Endothelial cell (in vitro differentiated cells): ENCODE measurements around the gene KLC3. TPM values are rescaled to one million over a fixed set of nuclear protein-coding genes. Genes with fewer than 3 reads are reported as not detected.
A peak's percentile ranks its signal among the peaks of the same experiment; 100 is the strongest.

Experiments
- DNase-seq: peaks from one replicate; pipeline ENCODE4 v3.0.0; 2021; ENCODE audit warnings: low spot score
- H3K27ac Mint-ChIP-seq: one replicate; pipeline ENCODE4 v1.8.0; 2021; ENCODE audit warnings: mixed read lengths, inconsistent platforms; ENCODE audit not compliant: unreplicated experiment
- H3K27me3 Mint-ChIP-seq: one replicate; pipeline ENCODE4 v1.8.0; 2021; ENCODE audit warnings: mild to moderate bottlenecking, moderate library complexity, mixed read lengths, inconsistent platforms; ENCODE audit not compliant: unreplicated experiment
- H3K36me3 Mint-ChIP-seq: one replicate; pipeline ENCODE4 v1.8.0; 2021; ENCODE audit warnings: mild to moderate bottlenecking, low read depth, mixed read lengths, inconsistent platforms; ENCODE audit not compliant: unreplicated experiment
- H3K4me1 Mint-ChIP-seq: one replicate; pipeline ENCODE4 v1.8.0; 2021; ENCODE audit warnings: mild to moderate bottlenecking, mixed read lengths, inconsistent platforms; ENCODE audit not compliant: unreplicated experiment
- H3K4me3 Mint-ChIP-seq: one replicate; pipeline ENCODE4 v1.8.0; 2021; ENCODE audit warnings: mild to moderate bottlenecking, mixed read lengths, inconsistent platforms; ENCODE audit not compliant: unreplicated experiment
- H3K9me3 Mint-ChIP-seq: one replicate; pipeline ENCODE4 v1.8.0; 2021; ENCODE audit warnings: mixed read lengths, inconsistent platforms; ENCODE audit not compliant: unreplicated experiment
- CTCF ChIP-seq: fragments of 200-600 bp; sonication (generic); IDR thresholded peaks from one replicate; pipeline ENCODE4 v1.5.0; 2021; ENCODE audit warnings: antibody characterized with exemption; ENCODE audit not compliant: unreplicated experiment
- total RNA-seq: library from RNA; stranded (reverse); fragmentation: NEBNext Ultra II Directional; extraction: Animal tissue kit (Norgen Biotek cat#: 25700); gene quantifications from one replicate; pipeline ENCODE4 v1.2.1, GENCODE V29; 2021; ENCODE audit not compliant: unreplicated experiment

KLC3 gene
- total RNA-seq, 1 donor from 2014 or later: 0.44 TPM

- Mint-ChIP-seq H3K4me3 (no peak overlapping the region), H3K27me3 (peaks cover 15% of the 10 kb centered on the region), H3K4me1 (no peaks in the 10 kb centered on the region), H3K9me3 (no peaks in the 10 kb centered on the region), H3K36me3 (no peaks in the 10 kb centered on the region), H3K27ac (no peak overlapping the region)
- TF ChIP-seq CTCF: no peak
- DNase-seq: no peak
Measured at GRCh38 chr19:45385392-45386221, 45.1 kb downstream of the KLC3 start.

GRCh38 chr19:45391346-45391745 lies 50.8 kb downstream of the KLC3 start:
- H3K9me3 Mint-ChIP-seq: no peaks in the 10 kb centered on the region

GRCh38 chr19:45391871-45392665 lies 51.5 kb downstream of the KLC3 start:
- DNase-seq: no peak
- no peak overlapping the region for H3K4me3 Mint-ChIP-seq
- H3K9me3 Mint-ChIP-seq: no peaks in the 10 kb centered on the region
- peaks cover 15% of the 10 kb centered on the region for H3K27me3 Mint-ChIP-seq
- no peak overlapping the region for H3K27ac Mint-ChIP-seq
- no peaks in the 10 kb centered on the region for H3K4me1 Mint-ChIP-seq
- no peaks in the 10 kb centered on the region for H3K36me3 Mint-ChIP-seq
- no peak for TF ChIP-seq CTCF

More at GRCh38 chr19:45391346-45391745, 50.8 kb downstream of the KLC3 start:
- Mint-ChIP-seq H3K4me3 (no peak overlapping the region), H3K27ac (no peak overlapping the region), H3K4me1 (no peaks in the 10 kb centered on the region), H3K36me3 (no peaks in the 10 kb centered on the region), H3K27me3 (peaks cover 13% of the 10 kb centered on the region)
- DNase-seq: no peak
- no peak for TF ChIP-seq CTCF

- Mint-ChIP-seq H3K9me3 (no peaks in the 10 kb centered on the region), H3K4me3 (peak overlapping the region; percentile 42), H3K4me1 (peaks cover 5% of the 10 kb centered on the region), H3K27me3 (peaks cover 13% of the 10 kb centered on the region), H3K27ac (no peak overlapping the region), H3K36me3 (no peaks in the 10 kb centered on the region)
- no peak for TF ChIP-seq CTCF
- peak; percentile 57 for DNase-seq
Measured at GRCh38 chr19:45395821-45396617, 55.5 kb downstream of the KLC3 start.
